HG03135 (cell line): ENCODE data around the gene NUAK1.

Experiments
- ATAC-seq: cut with Tn5 transposase; IDR thresholded peaks from one replicate; pipeline ENCODE4 v1.9.1; 2021; ENCODE audit warnings: mild to moderate bottlenecking, moderate library complexity; ENCODE audit not compliant: unreplicated experiment

Gene NUAK1

GRCh38 chr12:106132175-106133135 is 6.3 kb downstream of the NUAK1 start:
- ATAC-seq, result no peak

- ATAC-seq, result no peak
Observed at GRCh38 chr12:106131676-106132075, 7.1 kb downstream of the NUAK1 start.

GRCh38 chr12:106130474-106131113 is 8.2 kb downstream of the NUAK1 start:
- no peak for ATAC-seq

GRCh38 chr12:106128585-106129328 is 10.0 kb downstream of the NUAK1 start:
- no peak for ATAC-seq

- no peak for ATAC-seq
Observed at GRCh38 chr12:106127338-106128126, 11.2 kb downstream of the NUAK1 start.

- ATAC-seq, result no peak
Observed at GRCh38 chr12:106126441-106127337, 12.1 kb downstream of the NUAK1 start.

GRCh38 chr12:106125351-106126095 is 13.2 kb downstream of the NUAK1 start:
- no peak for ATAC-seq

GRCh38 chr12:106123551-106124081 is 15.1 kb downstream of the NUAK1 start:
- no peak for ATAC-seq

GRCh38 chr12:106123110-106123509 is 15.6 kb downstream of the NUAK1 start:
- ATAC-seq, result no peak

GRCh38 chr12:106122004-106122403 is 16.8 kb downstream of the NUAK1 start:
- no peak for ATAC-seq

- no peak for ATAC-seq
Observed at GRCh38 chr12:106120519-106121105, 18.1 kb downstream of the NUAK1 start.

GRCh38 chr12:106119301-106119700 is 19.5 kb downstream of the NUAK1 start:
- ATAC-seq, result no peak

GRCh38 chr12:106118381-106119130 is 20.2 kb downstream of the NUAK1 start:
- no peak for ATAC-seq

- no peak for ATAC-seq
Observed at GRCh38 chr12:106115440-106115839, 23.3 kb downstream of the NUAK1 start.

GRCh38 chr12:106114447-106115068 is 24.2 kb downstream of the NUAK1 start:
- ATAC-seq, result no peak

GRCh38 chr12:106113824-106114446 is 24.8 kb downstream of the NUAK1 start:
- ATAC-seq, result no peak

- no peak for ATAC-seq
Observed at GRCh38 chr12:106113446-106113823, 25.3 kb downstream of the NUAK1 start.
